ENCODE data around the gene ITFG1.
"Not testable (repeated sequence)": the region's sequence is repeated elsewhere in the genome, so short reads cannot be mapped to it uniquely, and the experiment has no call there.

DNA sequence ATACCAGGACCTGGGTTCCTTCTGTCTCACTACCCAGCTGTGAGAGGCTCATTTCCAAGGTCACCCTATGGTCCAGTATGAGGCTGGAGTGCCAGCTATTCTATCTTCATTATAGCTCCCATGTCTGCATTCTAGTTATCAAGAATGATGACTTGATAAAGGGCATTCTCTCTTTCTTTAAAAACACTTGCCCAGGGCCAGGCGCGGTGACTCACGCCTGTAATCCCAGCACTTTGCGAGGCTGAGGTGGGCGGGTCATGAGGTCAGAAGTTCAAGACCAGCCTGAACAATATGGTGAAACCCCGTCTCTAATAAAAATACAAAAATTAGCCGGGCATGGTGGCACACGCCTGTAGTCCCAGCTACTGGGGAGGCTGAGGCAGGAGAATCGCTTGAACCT lies 322.9 kb downstream of the ITFG1 start:
- TF ChIP-seq, protein P1, sequence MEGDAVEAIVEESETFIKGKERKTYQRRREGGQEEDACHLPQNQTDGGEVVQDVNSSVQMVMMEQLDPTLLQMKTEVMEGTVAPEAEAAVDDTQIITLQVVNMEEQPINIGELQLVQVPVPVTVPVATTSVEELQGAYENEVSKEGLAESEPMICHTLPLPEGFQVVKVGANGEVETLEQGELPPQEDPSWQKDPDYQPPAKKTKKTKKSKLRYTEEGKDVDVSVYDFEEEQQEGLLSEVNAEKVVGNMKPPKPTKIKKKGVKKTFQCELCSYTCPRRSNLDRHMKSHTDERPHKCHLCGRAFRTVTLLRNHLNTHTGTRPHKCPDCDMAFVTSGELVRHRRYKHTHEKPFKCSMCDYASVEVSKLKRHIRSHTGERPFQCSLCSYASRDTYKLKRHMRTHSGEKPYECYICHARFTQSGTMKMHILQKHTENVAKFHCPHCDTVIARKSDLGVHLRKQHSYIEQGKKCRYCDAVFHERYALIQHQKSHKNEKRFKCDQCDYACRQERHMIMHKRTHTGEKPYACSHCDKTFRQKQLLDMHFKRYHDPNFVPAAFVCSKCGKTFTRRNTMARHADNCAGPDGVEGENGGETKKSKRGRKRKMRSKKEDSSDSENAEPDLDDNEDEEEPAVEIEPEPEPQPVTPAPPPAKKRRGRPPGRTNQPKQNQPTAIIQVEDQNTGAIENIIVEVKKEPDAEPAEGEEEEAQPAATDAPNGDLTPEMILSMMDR (IDR thresholded peaks at IDR 0.05), result not testable (repeated sequence)
- TF ChIP-seq EP300, POLR2A, POLR2AphosphoS5 (IDR thresholded peaks at IDR 0.05): not testable (repeated sequence)
